ENCODE results near the gene UBE2E2.

The UBE2E2 gene

GRCh38 chr3:23590424-23591273 is 387.5 kb downstream of the UBE2E2 start:
- DNase-seq (ENCODE audit: low read depth) = no peak
- TF ChIP-seq CTCF (conservative IDR thresholded peaks at IDR 0.05; ENCODE audit: low read length) = no peak
- no peak overlapping the region for H3K4me3 ChIP-seq (ENCODE audit: low read length)

- H3K4me3 ChIP-seq (ENCODE audit: low read length) = no peak overlapping the region
- DNase-seq (ENCODE audit: low read depth) = no peak
- TF ChIP-seq CTCF (conservative IDR thresholded peaks at IDR 0.05; ENCODE audit: low read length) = no peak
Observed at GRCh38 chr3:23591374-23591773, 388.2 kb downstream of the UBE2E2 start.

- H3K4me3 ChIP-seq (ENCODE audit: low read length) = no peak overlapping the region
- DNase-seq (ENCODE audit: low read depth) = no peak
- TF ChIP-seq CTCF (conservative IDR thresholded peaks at IDR 0.05; ENCODE audit: low read length) = no peak
Observed at GRCh38 chr3:23592961-23593931, 390.1 kb downstream of the UBE2E2 start.

GRCh38 chr3:23594066-23594465 is 390.9 kb downstream of the UBE2E2 start:
- DNase-seq (ENCODE audit: low read depth) = no peak
- no peak for TF ChIP-seq CTCF (conservative IDR thresholded peaks at IDR 0.05; ENCODE audit: low read length)
- H3K4me3 ChIP-seq (ENCODE audit: low read length) = no peak overlapping the region

- peak; percentile 62 for DNase-seq (ENCODE audit: low read depth)
- no peak overlapping the region for H3K4me3 ChIP-seq (ENCODE audit: low read length)
- no peak for TF ChIP-seq CTCF (conservative IDR thresholded peaks at IDR 0.05; ENCODE audit: low read length)
Observed at GRCh38 chr3:23594894-23595670, 392.0 kb downstream of the UBE2E2 start.

GRCh38 chr3:23595851-23596250 is 392.7 kb downstream of the UBE2E2 start:
- peak; percentile 3 for DNase-seq (ENCODE audit: low read depth)
- no peak for TF ChIP-seq CTCF (conservative IDR thresholded peaks at IDR 0.05; ENCODE audit: low read length)
- no peak overlapping the region for H3K4me3 ChIP-seq (ENCODE audit: low read length)
